ENCODE results near the gene ATAD1.

ATAD1 gene

GRCh38 chr10:87861953-87862678, 44.1 kb upstream of the ATAD1 start:
- peak; percentile 60 for ATAC-seq
- TF ChIP-seq ZNF70 (CRISPR knock-in tag; IDR thresholded peaks at IDR 0.05), result no peak
- TF ChIP-seq POU6F1 (CRISPR knock-in tag; IDR thresholded peaks at IDR 0.05; ENCODE audit: borderline replicate concordance, low read depth), result no peak
- no peak for TF ChIP-seq BACH2 (CRISPR knock-in tag; IDR thresholded peaks at IDR 0.05; ENCODE audit: borderline replicate concordance)
- no peak for TF ChIP-seq ZFP30 (CRISPR knock-in tag; IDR thresholded peaks at IDR 0.05)
- TF ChIP-seq RARB (CRISPR knock-in tag; IDR thresholded peaks at IDR 0.05), result no peak; the same call in 1 of the 2 replicates
- TF ChIP-seq TCF4 (CRISPR knock-in tag; IDR thresholded peaks at IDR 0.05; ENCODE audit: borderline replicate concordance), result peak; percentile 22; the same call in 1 of the 2 replicates
- TF ChIP-seq PPARA (CRISPR knock-in tag; IDR thresholded peaks at IDR 0.05; ENCODE audit: borderline replicate concordance), result no peak
- no peak for TF ChIP-seq TOX (CRISPR knock-in tag; IDR thresholded peaks at IDR 0.05; ENCODE audit: borderline replicate concordance)
- no peak; the same call in 1 of the 2 replicates for TF ChIP-seq ISL1 (CRISPR knock-in tag; IDR thresholded peaks at IDR 0.05)
- TF ChIP-seq SNAI2 (CRISPR knock-in tag; IDR thresholded peaks at IDR 0.05), result no peak
- TF ChIP-seq ARNTL (CRISPR knock-in tag; IDR thresholded peaks at IDR 0.05; ENCODE audit: borderline replicate concordance, low read depth), result no peak
- no peak for TF ChIP-seq ZC3H10 (CRISPR knock-in tag; IDR thresholded peaks at IDR 0.05)
- 0 out of 2 replicates have a peak, but pooled peaks have one; percentile 46 for TF ChIP-seq PATZ1 (CRISPR knock-in tag; IDR thresholded peaks at IDR 0.05; ENCODE audit: borderline replicate concordance)
- TF ChIP-seq TSHZ2 (CRISPR knock-in tag; IDR thresholded peaks at IDR 0.05), result no peak
- TF ChIP-seq ZNF565 (CRISPR knock-in tag; conservative IDR thresholded peaks at IDR 0.05; ENCODE audit: low read depth), result no peak
- no peak for TF ChIP-seq ZFP3 (CRISPR knock-in tag; IDR thresholded peaks at IDR 0.05)

- TF ChIP-seq TOX (CRISPR knock-in tag; IDR thresholded peaks at IDR 0.05; ENCODE audit: borderline replicate concordance), result no peak
- TF ChIP-seq ZC3H10 (CRISPR knock-in tag; IDR thresholded peaks at IDR 0.05), result no peak
- TF ChIP-seq ISL1 (CRISPR knock-in tag; IDR thresholded peaks at IDR 0.05), result no peak
- TF ChIP-seq ESRRG (CRISPR knock-in tag; IDR thresholded peaks at IDR 0.05), result no peak
- no peak for TF ChIP-seq PATZ1 (CRISPR knock-in tag; IDR thresholded peaks at IDR 0.05; ENCODE audit: borderline replicate concordance)
- no peak for TF ChIP-seq ZFP30 (CRISPR knock-in tag; IDR thresholded peaks at IDR 0.05)
- no peak for TF ChIP-seq CSRNP3 (CRISPR knock-in tag; IDR thresholded peaks at IDR 0.05)
- no peak for TF ChIP-seq CSDC2 (CRISPR knock-in tag; IDR thresholded peaks at IDR 0.05)
- no peak for TF ChIP-seq ZNF8 (CRISPR knock-in tag; IDR thresholded peaks at IDR 0.05)
- TF ChIP-seq ARNTL (CRISPR knock-in tag; IDR thresholded peaks at IDR 0.05; ENCODE audit: borderline replicate concordance, low read depth), result no peak
- TF ChIP-seq CREB5 (CRISPR knock-in tag; IDR thresholded peaks at IDR 0.05; ENCODE audit: low read depth), result no peak
- no peak for TF ChIP-seq PPARA (CRISPR knock-in tag; IDR thresholded peaks at IDR 0.05; ENCODE audit: borderline replicate concordance)
- no peak for TF ChIP-seq SNAI2 (CRISPR knock-in tag; IDR thresholded peaks at IDR 0.05)
- TF ChIP-seq POU6F1 (CRISPR knock-in tag; IDR thresholded peaks at IDR 0.05; ENCODE audit: borderline replicate concordance, low read depth), result no peak
- ATAC-seq, result no peak
Measured at GRCh38 chr10:87861566-87861952, 43.5 kb upstream of the ATAD1 start.

Measured in SK-N-SH treated with all-trans-retinoic acid at 6 μM for 48 hours (cell line).